GM21423 (cell line): ENCODE measurements around the gene ELP4.

Source experiments
- ATAC-seq: cut with Tn5 transposase; IDR thresholded peaks from one replicate; pipeline ENCODE4 v1.9.1; 2021; ENCODE audit warnings: mild to moderate bottlenecking, moderate library complexity; ENCODE audit not compliant: unreplicated experiment

The ELP4 gene

DNA sequence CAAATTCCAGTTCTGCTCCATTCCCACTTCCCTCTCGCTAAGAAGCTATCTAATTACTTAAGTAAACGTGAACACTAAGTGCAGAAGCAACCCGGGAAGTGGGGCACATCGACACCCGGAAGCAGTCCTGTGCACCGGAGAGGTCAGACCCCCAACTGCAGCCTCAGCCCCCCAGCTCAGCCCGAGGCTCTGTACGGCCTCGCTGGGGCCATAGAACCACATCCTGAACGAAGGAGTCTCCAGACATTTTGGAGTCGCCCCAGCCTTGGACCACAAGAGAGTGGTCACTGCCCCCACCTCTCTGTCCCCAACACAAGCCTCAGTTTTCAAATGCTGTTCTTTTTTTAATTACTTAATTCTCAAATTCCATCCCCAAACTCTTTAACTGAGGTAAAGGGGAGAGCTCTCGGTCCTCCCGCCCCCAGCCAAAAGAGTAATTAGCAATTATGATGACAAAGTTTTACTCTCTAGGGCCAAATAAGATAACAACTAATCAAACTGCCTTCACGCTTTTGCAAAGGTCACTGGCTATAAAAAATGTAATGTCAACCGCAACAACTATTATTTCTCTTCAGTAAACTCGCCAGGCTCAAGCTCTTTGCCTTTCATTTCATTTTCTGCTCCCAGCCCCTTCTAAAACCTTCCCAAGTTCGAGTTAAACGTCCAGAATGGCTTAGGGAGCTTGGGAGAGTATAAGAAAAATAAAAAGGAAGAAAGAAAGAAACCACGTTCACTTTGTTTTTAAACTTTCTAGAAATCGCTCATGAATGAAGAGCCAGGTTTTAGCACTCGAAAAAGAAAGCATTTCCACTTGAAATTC lies 299.4 kb downstream of the ELP4 start:
- no peak for ATAC-seq

DNA sequence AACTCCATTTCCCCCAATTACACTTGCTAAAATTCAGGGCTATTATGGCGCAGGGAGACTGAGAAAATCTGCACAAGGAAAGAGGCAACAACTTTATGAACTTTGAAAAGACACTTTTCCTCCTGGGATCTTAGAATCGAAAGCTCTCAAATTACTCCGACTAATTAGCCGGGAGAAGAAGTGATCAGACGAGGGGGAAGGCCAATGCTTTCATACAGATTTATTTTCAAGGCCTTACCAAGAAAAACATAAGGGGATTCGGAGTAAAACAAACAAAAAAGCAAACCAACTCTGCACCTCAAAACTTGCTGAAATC lies 299.9 kb downstream of the ELP4 start:
- ATAC-seq = no peak

DNA sequence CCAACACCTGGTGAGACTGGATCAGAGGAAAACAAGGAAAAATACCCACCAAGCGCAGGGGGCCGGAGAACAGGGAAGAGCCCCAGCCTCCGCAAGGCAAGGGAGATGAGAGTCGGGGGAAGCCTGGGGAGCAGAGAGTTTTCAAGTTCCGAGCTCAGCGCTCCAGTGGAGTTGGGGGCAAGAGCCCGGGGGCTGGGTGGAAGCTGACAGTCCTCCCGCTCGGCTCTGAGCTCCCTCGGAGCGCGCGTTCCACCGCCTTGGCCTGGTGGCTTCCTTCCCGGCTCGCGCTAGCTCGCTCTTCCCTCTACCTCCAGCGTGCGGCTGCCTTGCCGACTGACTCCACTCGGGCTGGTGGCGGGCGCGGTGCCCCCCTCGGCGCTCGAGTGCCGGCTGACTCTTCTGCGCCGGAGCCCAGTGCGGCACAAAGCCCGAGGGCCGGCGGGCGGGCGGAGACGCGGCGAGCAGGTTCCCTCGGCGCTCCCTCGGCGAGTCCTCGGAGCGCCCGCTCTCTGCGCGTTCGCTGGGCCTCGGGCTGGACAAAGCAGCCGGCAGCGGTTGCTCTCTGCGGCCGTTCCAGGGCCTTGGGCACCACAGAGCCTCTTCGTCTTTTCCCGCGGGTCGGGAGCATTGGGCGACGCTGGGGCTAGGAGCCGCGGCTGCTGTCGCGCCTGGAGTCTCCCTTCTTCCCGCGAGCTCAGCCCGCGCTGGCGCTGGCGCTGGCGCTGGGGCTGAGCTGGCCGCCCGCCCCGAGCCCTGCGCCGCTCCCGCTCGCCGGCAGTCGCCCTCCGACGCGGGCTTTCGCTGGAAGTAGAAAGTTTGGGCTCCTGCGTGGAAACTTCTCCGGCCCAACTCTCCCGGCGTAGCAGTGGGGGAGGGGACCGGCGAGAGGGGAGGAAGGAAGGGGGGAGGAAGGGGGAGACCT lies 300.6 kb downstream of the ELP4 start:
- ATAC-seq = no peak

DNA sequence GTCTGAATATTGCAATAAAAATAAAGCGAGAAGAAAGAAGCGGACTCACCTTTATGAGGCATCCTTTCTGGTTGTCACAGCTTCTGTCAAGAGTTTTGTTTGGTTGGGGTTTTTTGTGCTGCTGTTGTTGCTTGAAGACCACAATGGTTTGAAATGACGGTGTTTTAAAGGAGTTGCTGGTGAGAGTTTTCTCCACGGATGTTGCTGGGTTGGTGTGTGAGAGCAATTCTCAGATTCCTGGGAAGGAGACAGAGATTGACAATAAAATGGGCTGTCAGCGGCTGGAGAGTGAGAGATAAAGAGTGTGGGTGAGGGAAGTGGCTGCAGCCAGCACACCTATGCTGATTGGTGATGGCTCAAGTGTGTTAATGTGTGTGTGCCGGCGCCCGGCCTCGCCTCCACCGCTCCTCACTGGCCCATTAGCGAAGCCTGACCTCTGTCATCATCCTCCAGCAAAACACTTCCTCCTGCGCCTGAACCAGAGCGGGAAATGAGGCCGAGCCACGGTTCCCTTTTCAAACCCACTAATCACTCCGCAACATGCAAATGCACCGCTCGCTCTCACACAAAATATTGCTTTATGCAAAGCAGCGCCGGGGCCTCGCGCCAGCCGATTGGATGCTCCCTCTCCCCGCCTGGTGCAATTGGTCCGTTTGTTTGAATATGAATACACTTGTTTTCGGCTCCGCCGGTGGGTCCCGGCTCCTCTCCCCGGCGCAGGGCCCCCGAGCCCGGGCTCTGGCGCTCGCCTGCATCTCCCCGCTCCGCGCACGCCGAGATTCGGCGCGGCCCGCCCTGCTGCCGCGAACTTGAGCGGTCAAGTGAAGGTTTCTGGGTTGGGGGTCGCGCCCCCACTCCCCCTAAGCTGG lies 301.4 kb downstream of the ELP4 start, which contains the start of gene PAX6:
TSS of gene PAX6 (minus strand) at position 544 of the 869 bp plus-strand sequence. CDS start 4,911 bp downstream, outside the sequence.
- ATAC-seq = peak; percentile 72

DNA sequence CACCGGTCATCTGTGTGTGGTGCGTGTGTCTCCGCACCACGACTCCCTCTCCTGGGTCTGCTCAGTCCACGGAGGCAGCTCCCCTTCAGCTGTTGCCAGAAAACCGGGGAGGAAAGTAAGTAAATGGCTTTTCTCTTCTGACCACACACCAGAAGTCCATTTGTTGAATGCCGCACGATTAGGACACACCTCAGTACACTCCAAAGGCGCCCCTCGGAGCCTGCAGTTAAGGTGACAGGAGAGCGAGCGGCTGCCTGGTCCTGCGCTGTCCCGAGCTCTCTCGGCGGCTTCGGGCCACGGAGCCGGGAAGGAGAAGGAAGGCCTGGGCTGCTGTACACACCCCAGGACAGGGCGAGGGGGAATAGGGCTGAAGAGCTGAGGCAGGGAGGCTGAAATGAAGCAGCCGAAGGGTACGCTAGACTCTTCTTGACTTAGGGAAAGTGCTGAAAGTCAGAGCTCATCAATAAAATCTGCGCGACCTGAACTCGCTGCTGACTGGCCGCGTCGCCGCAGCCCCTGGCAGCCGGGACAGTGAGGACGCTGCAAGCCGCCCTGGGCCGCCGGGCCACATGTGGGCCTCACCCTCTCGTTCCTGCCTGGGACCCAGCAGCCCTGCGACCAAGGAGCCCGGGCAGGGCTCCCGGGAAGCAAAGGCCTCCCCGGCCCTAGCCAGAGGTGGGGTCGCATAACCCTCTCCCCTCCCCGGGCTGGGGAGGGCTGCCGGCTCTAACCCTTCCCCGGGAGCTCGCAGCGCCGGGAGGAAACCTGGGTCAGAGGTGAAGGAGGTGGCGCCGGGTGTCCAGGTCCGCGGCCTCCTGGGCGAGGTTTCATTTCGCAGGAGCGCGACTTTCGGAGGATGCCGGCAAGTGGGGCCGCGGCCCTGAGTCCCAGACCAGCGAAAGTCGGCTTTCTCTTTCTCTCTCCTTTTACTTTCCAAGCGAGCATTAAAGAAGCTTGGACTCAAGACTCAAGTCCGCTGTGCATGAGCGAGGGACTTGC lies 303.1 kb downstream of the ELP4 start:
- no peak for ATAC-seq

DNA sequence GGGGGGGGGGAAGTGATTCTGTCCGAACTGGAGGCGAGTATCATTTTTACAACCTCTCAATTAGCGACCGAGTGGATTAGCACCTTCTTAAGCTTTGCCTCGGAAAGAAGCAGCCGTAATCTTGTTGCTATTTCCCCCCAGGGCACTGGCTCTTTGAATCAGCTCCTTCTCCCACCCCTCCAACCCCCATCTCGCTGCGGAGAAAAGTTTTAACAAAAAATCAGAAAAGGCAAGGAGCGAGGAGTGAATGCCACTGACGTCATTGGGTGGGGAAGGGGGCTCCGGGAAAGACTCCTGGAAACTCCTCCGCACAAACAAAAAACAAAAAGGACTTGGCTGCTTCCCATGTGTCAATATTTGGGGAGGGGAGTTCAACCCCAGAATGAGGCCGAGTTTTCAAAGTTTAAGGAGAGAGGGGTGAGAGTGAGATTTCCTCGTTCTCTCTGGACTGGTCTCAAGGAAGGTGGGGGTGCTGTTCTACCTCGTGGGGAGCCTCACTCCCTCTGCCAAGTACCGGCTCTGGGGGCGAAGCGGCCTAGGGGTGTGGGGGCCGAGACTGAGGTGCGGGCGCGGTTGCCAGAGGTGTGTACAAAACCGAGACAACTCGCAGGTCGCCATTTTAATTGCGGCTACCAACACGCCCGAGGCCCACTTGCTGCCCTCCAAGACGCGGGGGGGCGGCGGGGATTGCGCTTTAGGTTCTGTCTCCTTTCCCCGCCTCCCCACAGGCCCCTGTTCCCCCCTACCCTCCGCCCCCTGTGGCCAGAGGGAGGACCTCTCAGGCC lies 304.0 kb downstream of the ELP4 start:
- no peak for ATAC-seq

DNA sequence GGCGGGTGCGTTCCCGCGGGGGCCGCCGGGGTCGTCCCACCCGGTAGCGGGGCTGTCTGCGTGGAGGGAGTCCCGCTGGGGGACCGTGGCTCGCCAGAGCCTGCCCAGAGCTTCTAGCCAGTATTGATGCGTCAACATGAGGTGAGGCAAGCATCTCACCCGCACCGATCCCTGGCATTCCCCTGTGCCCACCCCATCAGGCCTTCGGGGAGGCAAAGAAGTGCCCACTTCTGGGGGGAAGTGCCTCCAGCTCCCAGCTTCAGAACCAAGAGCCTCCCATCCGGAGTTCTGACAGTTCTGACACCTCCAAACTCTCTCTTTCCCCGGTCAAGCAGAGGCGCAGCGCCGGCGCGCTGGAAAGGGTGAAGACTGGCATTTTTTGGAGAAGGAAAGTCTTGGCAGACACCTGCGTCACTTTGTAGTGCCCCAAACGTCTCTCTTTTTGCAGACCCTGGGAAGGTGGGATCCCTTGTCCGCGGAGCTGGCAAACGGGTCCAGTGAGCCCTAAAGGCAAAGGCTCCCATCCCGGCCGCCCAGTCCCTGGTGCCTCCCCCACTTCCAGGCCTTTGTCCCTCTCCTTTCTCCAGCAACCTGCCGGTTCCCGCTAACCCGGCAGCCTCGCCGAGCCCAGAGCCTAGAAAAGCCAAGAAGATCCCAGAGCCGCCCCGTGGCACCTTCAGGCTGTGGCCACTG lies 304.8 kb downstream of the ELP4 start:
- ATAC-seq = no peak

DNA sequence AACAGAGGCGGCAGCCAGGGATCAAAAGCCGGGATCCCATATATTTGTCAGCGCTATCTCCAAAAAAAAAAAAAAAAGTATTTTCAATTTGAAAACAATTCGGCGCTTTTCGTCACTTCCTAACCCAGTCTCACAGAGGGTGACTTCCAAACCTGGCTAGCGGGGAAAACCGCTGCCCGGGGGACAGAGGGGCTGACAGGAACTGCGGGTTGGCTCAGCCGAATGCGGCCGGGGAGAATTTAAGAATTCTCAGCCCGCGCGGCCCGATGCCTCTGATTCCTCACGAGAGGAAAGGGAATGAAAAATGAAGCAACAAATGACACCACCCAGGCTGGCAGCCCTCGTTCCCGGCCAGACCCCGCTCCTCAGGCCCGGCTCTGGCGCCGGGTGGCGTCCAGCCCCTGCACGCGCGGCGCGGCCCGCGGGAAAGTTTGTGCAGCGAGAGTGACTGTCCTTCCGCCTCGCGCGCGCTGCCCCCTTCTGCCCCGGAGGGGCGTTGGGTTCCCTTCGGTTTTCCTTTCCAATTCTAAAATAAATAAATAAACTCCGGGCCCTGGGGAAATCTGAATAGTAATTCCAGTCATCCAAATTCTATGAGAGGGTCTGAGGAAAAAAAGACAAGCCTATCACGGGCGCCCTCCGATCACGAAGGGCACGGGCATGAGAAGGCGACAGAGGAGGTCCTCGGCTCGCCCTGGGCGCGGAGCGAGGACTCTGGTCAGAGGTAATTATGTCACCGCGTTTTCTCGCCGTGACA lies 306.3 kb downstream of the ELP4 start:
- ATAC-seq = no peak

DNA sequence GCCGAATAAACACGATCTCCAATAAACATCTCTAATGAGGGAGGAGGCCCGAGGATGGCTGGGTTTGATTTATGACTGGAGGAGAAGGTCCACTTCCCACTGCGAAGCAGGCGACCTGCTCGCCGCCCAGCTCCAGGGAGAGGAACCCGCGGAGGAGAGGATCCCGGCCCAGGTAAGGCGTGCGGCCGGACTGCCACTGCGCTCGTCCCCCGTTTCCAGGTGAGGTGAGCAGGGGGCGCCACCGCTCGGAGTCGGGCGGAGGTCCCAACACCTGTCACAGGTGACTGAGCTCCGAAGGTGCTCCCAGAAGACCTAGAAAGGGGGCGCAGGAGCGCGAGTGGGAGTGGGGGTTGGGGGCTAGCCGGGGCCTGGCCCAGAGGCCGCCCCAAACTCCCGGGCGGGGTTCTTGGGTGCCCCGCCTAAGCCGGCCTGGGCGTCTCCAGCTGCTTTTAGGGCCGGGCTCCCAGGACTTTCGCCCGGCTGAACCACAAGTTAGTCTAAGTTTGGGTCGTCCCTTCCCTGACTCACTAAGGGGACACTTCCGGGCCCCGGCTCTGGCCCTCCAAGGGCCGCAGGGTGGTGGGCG lies 307.0 kb downstream of the ELP4 start:
- ATAC-seq = no peak

DNA sequence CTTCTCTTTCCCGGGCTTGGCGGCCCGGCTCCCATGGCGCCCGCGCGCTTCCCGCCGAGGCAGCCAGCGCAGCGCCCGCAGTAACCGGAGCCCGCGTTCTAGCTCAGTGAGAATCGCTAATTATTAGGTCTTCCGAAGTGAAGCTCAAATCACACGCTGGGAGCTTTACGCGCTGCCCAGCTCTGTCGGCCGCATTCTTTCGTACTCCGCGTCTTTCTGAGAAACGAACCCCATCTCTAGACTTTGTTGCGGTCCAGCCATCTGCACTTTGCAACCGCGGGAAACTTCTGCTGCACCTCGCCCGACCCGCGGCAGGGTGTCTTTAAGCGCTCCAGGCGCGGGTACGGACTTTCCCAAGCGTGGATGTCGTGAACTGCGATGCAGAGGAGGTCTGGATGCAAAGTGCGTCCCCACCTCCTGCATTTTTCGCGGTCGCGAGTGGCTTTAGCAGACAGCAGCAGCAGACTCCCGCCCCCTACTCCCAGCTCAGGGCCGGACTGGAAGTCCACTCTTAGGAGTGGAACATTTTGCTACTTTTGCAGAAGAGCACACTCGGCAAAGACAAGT lies 307.6 kb downstream of the ELP4 start:
- no peak for ATAC-seq

DNA sequence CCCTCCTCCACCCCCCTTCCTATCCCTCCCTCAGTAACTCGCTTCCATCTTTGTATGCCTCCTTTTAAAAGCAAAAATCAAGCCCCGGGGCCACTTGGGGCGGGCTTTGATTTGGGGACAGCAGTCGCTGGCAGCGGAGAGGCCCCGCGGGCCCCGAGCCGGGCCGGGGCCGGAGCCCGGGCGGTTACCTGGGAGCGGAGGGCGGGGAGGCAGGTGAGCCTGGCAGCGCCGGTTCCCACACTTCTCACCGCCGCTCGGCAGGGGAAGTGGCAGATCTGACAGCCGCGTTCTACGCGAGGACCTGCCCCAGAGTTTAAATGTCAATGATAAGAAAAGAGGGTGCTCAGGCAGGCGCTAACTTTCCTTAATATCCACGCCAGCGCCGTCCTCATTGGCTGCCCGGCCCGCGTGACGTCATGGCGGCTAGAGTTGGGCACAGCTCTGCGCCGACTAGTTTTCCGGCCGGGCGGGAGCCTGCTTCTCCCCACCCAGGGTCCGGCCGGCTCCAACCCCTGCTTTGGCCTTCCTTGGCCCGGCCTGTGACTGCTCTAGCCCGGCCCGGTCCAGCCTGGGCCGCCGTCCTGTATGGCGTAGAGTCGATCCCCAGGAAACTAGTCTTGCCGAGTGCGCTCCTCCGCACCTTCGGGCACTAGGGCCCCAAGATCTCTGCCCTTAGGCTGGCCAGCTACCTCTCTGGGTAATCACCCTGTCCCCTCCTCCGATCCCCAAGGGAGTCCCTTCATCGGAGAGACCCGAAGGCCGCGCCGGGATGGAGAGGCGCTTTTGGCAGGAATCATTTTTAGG lies 308.3 kb downstream of the ELP4 start:
- no peak for ATAC-seq

DNA sequence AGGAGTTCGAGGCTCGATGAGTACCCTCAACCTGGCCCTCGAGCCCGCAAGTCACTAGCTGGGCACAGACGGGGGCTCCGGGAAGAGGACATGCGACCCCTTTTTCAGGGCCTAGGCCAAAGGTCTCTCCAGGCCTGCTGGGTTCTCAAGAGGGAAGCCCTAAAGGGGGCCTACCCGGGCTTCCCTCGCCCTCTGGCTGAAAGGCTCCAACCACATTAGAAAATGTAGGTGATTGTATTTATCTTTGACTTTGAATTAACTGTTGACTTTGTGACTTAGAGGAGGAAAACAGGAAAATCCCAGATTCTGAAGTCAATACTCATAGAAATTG lies 308.8 kb downstream of the ELP4 start:
- ATAC-seq = no peak

DNA sequence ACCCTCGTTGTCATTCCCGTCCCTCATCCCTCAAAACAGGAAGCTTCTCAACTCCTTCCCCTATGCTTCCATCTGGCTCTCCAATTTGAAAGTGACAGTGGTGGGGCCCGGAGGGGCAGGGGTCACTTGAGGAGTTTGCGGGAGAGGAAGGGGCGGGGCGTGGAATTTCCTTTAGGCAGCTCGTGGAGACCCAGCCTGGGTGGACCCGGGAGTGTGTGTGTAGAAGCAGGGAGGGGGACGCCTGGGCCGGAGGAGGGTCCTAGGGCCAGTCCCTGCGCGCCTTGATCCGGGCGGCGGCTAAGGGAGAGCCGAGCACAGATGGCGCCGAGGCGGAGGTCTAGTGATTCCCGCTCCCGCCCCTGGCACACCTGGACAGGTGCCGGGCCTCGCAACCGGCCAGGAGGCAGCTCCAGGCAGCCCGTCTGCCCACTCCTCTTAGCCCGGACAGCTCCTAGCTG lies 309.3 kb downstream of the ELP4 start:
- ATAC-seq = no peak

DNA sequence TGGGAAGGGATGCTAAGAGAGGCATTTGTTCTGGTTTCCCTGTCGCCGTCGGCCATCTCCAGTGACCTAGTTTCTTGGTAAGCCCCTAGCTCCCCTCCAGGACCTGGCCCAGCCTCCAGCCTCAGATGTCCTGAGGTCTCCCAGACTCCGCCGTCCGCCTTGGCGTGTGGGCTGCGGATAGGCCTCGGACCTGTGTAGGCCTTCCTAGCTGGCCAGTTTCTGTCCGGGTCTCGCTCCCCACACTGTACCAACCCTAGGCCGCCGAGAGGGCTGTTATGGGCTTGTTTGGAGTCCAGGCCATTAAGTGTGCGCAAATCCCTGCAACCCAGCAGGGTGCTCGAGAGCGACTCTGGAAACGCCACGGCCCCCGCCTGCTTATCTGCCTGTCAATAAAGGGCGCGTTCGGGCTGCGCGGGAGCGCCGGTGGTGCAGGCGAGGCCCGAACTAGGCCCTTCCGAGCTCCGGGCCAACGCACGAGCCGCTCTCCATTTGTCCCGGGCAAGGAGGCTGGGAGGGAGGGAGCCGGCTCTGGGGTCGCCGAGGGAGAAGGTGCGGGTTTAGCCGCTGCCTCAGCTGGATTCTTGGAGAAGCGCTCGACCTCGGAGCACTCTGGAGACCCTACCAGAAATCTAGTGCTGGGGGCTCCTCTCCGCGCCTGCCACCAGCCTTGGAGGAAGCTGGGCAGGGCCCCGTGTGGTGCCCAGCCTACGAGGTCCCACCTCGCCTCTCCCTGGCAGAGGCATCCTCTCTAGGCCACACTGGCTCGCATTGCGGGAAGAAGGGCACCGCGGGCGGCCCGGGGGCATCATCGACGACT lies 310.3 kb downstream of the ELP4 start:
- no peak for ATAC-seq

DNA sequence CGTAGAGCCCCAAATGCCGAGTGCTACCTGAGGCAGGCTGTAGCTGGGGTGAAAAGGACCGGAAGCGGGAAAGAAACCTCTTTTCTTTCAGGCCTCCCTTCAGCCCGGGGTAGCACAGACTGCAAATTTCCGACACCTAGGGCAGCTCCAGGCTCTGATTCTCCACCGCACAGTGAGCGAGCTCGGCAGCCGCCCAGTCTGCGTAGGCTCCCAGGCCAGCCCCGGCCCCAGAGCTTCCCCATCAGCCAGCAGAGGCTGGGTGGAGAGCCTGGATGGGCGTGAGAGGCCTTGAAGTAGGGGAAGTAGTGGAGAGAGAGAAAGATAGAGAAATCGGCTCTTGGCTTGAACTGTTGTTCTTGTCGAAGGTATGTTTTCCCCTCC lies 310.9 kb downstream of the ELP4 start:
- no peak for ATAC-seq
